HEK293 (cell line): Measurements from ENCODE around the gene ZNF451.

Experiments
- CTCF ChIA-PET: fragments of 350-600 bp; formaldehyde crosslinking; extraction: SDS; loops from one replicate; lab custom pipeline; 2021; ENCODE audit warnings: antibody characterized with exemption; lab: Yijun Ruan, JAX
- POLR2A ChIA-PET: fragments of 300-600 bp; formaldehyde crosslinking; extraction: SDS; loops from one replicate; lab custom pipeline; 2020; ENCODE audit warnings: antibody characterized with exemption, inconsistent platforms; lab: Yijun Ruan, JAX
- H3K27ac ChIP-seq: fragments of 200-500 bp; sonication (Bioruptor generic); 2 replicates; pipeline ENCODE4 v1.5.1; 2014; ENCODE audit warnings: low read depth, low read length, control low read depth, inconsistent platforms; ENCODE audit errors: extremely low read depth
- H3K36me3 ChIP-seq, 2 experiments: fragments of 200-500 bp in 1 of 2; sonication (Bioruptor generic) in 1 of 2; 1 replicate in 1 of 2; 2 replicates in 1 of 2; pipeline ENCODE4 v1.5.1; 2014 to 2017; ENCODE audit warnings: inconsistent platforms in 2 of 2, low read length in 2 of 2; ENCODE audit not compliant: control insufficient read depth in 2 of 2, insufficient read depth in 1 of 2
- H3K4me1 ChIP-seq: fragments of 200-500 bp; sonication (Bioruptor generic); 2 replicates; pipeline ENCODE4 v1.5.1; 2014; ENCODE audit warnings: mild to moderate bottlenecking, low read length, inconsistent platforms; ENCODE audit not compliant: control insufficient read depth, insufficient read depth
- H3K4me3 ChIP-seq: 2 replicates; pipeline ENCODE4 v1.5.1; 2011; ENCODE audit warnings: low read depth, mild to moderate bottlenecking, control low read depth, low read length, moderate library complexity
- H3K9me3 ChIP-seq: fragments of 200-500 bp; sonication (Bioruptor generic); 2 replicates; pipeline ENCODE4 v1.5.1; 2014; ENCODE audit warnings: low read depth, low read length, inconsistent platforms; ENCODE audit not compliant: control insufficient read depth, insufficient read depth
- FEZF1 ChIP-seq: fragments of 450-650 bp; formaldehyde crosslinking; IDR thresholded peaks from 2 replicates; pipeline ENCODE4 v1.5.1; 2016; ENCODE audit warnings: missing biosample characterization, missing genetic modification characterization
- KLF9 ChIP-seq: fragments of 450-650 bp; formaldehyde crosslinking; IDR thresholded peaks from 2 replicates; pipeline ENCODE4 v1.5.1; 2016; ENCODE audit warnings: missing biosample characterization, missing genetic modification characterization, low read depth
- MZF1 ChIP-seq: fragments of 450-650 bp; formaldehyde crosslinking; IDR thresholded peaks from 2 replicates; pipeline ENCODE4 v1.5.1; 2017; ENCODE audit warnings: missing biosample characterization, missing genetic modification characterization, borderline replicate concordance
- SCRT1 ChIP-seq: fragments of 450-650 bp; formaldehyde crosslinking; IDR thresholded peaks from 2 replicates; pipeline ENCODE4 v1.5.1; 2016; ENCODE audit warnings: missing biosample characterization, missing genetic modification characterization, borderline replicate concordance
- SP2 ChIP-seq: fragments of 450-650 bp; formaldehyde crosslinking; IDR thresholded peaks from 2 replicates; pipeline ENCODE4 v1.5.1; 2016; ENCODE audit warnings: missing biosample characterization, missing genetic modification characterization
- ZBTB1 ChIP-seq: fragments of 450-650 bp; formaldehyde crosslinking; IDR thresholded peaks from 2 replicates; pipeline ENCODE4 v1.5.1; 2016; ENCODE audit warnings: missing biosample characterization, missing genetic modification characterization
- ZBTB48 ChIP-seq: fragments of 450-650 bp; formaldehyde crosslinking; IDR thresholded peaks from 2 replicates; pipeline ENCODE4 v1.5.1; 2016; ENCODE audit warnings: missing biosample characterization, missing genetic modification characterization
- ZFHX2 ChIP-seq: fragments of 450-650 bp; formaldehyde crosslinking; conservative IDR thresholded peaks from 2 replicates; pipeline ENCODE4 v1.5.1; 2016; ENCODE audit warnings: missing biosample characterization, missing genetic modification characterization
- ZFP3 ChIP-seq: fragments of 450-650 bp; formaldehyde crosslinking; IDR thresholded peaks from 2 replicates; pipeline ENCODE4 v1.5.1; 2016; ENCODE audit warnings: low read depth, missing biosample characterization, missing genetic modification characterization
- ZNF138 ChIP-seq: fragments of 450-650 bp; formaldehyde crosslinking; IDR thresholded peaks from 2 replicates; pipeline ENCODE4 v1.5.1; 2016; ENCODE audit warnings: missing biosample characterization, missing genetic modification characterization, borderline replicate concordance
- ZNF174 ChIP-seq: fragments of 450-650 bp; formaldehyde crosslinking; IDR thresholded peaks from 2 replicates; pipeline ENCODE4 v1.5.0; 2017; ENCODE audit warnings: missing biosample characterization, mild to moderate bottlenecking, missing genetic modification characterization
- ZNF223 ChIP-seq: fragments of 450-650 bp; formaldehyde crosslinking; IDR thresholded peaks from 2 replicates; pipeline ENCODE4 v1.5.1; 2016; ENCODE audit warnings: missing biosample characterization, missing genetic modification characterization
- ZNF239 ChIP-seq: fragments of 450-650 bp; formaldehyde crosslinking; IDR thresholded peaks from 2 replicates; pipeline ENCODE4 v1.5.1; 2016; ENCODE audit warnings: missing biosample characterization, missing genetic modification characterization
- ZNF391 ChIP-seq: fragments of 450-650 bp; formaldehyde crosslinking; IDR thresholded peaks from 2 replicates; pipeline ENCODE4 v1.5.1; 2016; ENCODE audit warnings: low read depth, missing biosample characterization, missing genetic modification characterization, borderline replicate concordance
- ZNF426 ChIP-seq: fragments of 450-650 bp; formaldehyde crosslinking; IDR thresholded peaks from 2 replicates; pipeline ENCODE4 v1.5.1; 2017; ENCODE audit warnings: missing biosample characterization, missing genetic modification characterization, mild to moderate bottlenecking, inconsistent platforms, moderate library complexity
- ZNF473 ChIP-seq: fragments of 450-650 bp; formaldehyde crosslinking; IDR thresholded peaks from 2 replicates; pipeline ENCODE4 v1.5.1; 2017; ENCODE audit warnings: missing biosample characterization, missing genetic modification characterization
- ZNF48 ChIP-seq: fragments of 450-650 bp; formaldehyde crosslinking; IDR thresholded peaks from 2 replicates; pipeline ENCODE4 v1.5.1; 2016; ENCODE audit warnings: missing biosample characterization, missing genetic modification characterization
- ZNF501 ChIP-seq: fragments of 450-650 bp; formaldehyde crosslinking; IDR thresholded peaks from 2 replicates; pipeline ENCODE4 v1.5.1; 2016; ENCODE audit warnings: missing biosample characterization, missing genetic modification characterization
- ZNF555 ChIP-seq: fragments of 450-650 bp; formaldehyde crosslinking; conservative IDR thresholded peaks from 2 replicates; pipeline ENCODE4 v1.5.1; 2017; ENCODE audit warnings: missing biosample characterization, mild to moderate bottlenecking, missing genetic modification characterization, inconsistent platforms
- ZNF670 ChIP-seq: fragments of 450-650 bp; formaldehyde crosslinking; IDR thresholded peaks from 2 replicates; pipeline ENCODE4 v1.5.1; 2016; ENCODE audit warnings: missing biosample characterization, missing genetic modification characterization, low read depth
- ZNF791 ChIP-seq: fragments of 450-650 bp; formaldehyde crosslinking; IDR thresholded peaks from 2 replicates; pipeline ENCODE4 v1.5.1; 2016; ENCODE audit warnings: missing biosample characterization, missing genetic modification characterization
- ZNF830 ChIP-seq: fragments of 450-650 bp; IDR thresholded peaks from 2 replicates; pipeline ENCODE4 v1.5.0; 2018; ENCODE audit warnings: missing biosample characterization, missing genetic modification characterization, low read depth, mild to moderate bottlenecking, moderate library complexity
- TF ChIP-seq, protein P1 (sequence below): fragments of 450-650 bp; formaldehyde crosslinking; conservative IDR thresholded peaks from 2 replicates; pipeline ENCODE4 v1.5.1; 2016; ENCODE audit warnings: low read depth, missing biosample characterization, missing genetic modification characterization
- TF ChIP-seq, protein P2 (sequence below): fragments of 450-650 bp; formaldehyde crosslinking; IDR thresholded peaks from 2 replicates; pipeline ENCODE4 v1.5.1; 2016; ENCODE audit warnings: missing biosample characterization, missing genetic modification characterization, borderline replicate concordance
- TF ChIP-seq, protein P3 (sequence below): fragments of 450-650 bp; formaldehyde crosslinking; IDR thresholded peaks from 2 replicates; pipeline ENCODE4 v1.5.1; 2016; ENCODE audit warnings: missing biosample characterization, missing genetic modification characterization
- TF ChIP-seq, protein P4 (sequence below): fragments of 450-650 bp; formaldehyde crosslinking; IDR thresholded peaks from 2 replicates; pipeline ENCODE4 v1.5.1; 2017; ENCODE audit warnings: missing biosample characterization, missing genetic modification characterization

ZNF451 gene

DNA sequence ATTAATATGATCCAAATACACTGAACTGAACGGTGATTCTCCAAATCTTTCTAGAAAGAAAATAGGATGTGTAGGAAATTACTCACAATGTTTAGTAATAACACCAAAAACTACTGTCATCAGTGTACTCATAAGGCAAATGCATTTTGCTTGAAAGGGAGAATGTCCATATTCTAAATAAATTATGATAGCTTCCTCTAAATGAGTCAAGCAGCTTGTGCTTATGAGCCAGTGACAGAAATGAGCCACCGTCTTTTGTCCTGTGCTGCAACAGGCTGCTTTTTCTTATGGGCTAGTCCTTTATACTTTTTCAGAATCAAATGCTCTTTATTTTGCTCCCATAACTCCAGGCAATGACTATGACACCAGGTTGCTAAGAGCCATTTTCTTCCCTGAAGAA is 4.5 kb upstream of the ZNF451 start:
- Histone ChIP-seq H3K9me3 (no peaks in the 10 kb centered on the region), H3K4me1 (peaks cover 7% of the 10 kb centered on the region), H3K27ac (no peak overlapping the region), H3K36me3 (peaks cover 0 to 3% of the 10 kb centered on the region in 2 experiments; a peak in 1 of 3 replicates), H3K4me3 (no peak overlapping the region)
- ChIA-PET POLR2A (no interaction called here), CTCF (interaction anchor here (0.6 kb wide), 1 partner anchor 58 kb away, joined by 3 read pairs; no protein-coding TSS in a partner anchor)
- TF ChIP-seq, protein P1, sequence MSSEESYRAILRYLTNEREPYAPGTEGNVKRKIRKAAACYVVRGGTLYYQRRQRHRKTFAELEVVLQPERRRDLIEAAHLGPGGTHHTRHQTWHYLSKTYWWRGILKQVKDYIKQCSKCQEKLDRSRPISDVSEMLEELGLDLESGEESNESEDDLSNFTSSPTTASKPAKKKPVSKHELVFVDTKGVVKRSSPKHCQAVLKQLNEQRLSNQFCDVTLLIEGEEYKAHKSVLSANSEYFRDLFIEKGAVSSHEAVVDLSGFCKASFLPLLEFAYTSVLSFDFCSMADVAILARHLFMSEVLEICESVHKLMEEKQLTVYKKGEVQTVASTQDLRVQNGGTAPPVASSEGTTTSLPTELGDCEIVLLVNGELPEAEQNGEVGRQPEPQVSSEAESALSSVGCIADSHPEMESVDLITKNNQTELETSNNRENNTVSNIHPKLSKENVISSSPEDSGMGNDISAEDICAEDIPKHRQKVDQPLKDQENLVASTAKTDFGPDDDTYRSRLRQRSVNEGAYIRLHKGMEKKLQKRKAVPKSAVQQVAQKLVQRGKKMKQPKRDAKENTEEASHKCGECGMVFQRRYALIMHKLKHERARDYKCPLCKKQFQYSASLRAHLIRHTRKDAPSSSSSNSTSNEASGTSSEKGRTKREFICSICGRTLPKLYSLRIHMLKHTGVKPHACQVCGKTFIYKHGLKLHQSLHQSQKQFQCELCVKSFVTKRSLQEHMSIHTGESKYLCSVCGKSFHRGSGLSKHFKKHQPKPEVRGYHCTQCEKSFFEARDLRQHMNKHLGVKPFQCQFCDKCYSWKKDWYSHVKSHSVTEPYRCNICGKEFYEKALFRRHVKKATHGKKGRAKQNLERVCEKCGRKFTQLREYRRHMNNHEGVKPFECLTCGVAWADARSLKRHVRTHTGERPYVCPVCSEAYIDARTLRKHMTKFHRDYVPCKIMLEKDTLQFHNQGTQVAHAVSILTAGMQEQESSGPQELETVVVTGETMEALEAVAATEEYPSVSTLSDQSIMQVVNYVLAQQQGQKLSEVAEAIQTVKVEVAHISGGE (tag by site-specific recombination): no peak
- TF ChIP-seq ZNF48 (tag by site-specific recombination) (no peak), ZBTB1 (tag by site-specific recombination) (no peak), SCRT1 (tag by site-specific recombination) (no peak), ZNF555 (tag by site-specific recombination) (no peak)

DNA sequence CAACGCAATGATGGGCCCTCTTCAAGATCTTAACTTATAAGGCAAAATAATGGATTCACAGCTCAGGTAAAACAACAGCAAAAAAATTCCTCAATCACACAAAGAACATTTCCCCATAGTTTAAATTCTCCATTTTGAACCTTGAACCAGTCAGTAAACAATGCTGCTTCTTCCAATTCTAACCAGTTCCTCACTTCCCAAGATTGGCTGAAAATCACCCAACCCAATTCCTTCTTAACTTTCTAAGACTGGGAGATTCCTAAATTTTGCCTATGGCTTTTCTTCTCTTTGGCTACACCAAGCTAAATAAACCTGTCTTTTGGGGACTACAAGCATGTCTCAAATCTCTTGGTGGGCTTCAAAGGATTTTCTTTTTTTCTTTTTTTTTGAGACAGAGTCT is 3.1 kb upstream of the ZNF451 start:
- POLR2A ChIA-PET: no interaction called here

DNA sequence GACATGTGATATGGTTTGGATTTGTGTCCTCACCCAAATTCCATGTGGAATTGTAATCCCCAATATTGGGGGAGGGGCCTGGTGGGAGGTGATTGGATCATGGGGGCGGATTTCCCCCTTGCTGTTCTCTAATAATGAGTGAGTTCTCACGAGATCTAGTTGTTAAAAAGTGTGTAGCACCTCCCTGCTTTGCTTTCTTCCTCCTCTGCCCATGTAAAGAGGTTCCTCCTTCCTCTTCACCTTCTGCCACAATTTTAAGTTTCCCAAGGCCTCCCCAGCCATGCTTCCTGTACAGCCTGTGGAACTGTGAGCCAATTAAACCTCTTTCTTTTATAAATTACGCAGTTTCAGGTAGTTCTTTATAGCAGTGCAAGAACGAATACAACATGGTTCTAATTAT is 2.1 kb upstream of the ZNF451 start:
- no peak overlapping the region for H3K27ac ChIP-seq
- H3K36me3 ChIP-seq: peaks cover 4 to 10% of the 10 kb centered on the region in 2 experiments; a peak in 2 of 3 replicates
- H3K4me1 ChIP-seq: peaks cover 20% of the 10 kb centered on the region
- H3K4me3 ChIP-seq: no peak overlapping the region
- CTCF ChIA-PET: no interaction called here
- POLR2A ChIA-PET: no interaction called here
- H3K9me3 ChIP-seq: no peaks in the 10 kb centered on the region
- TF ChIP-seq ZFHX2 (tag by site-specific recombination): peak; percentile 46
- no peak for TF ChIP-seq ZNF239 (tag by site-specific recombination)
- TF ChIP-seq ZNF223: no peak
- TF ChIP-seq SP2 (tag by site-specific recombination): peak; percentile 22; the same call in 1 of the 2 replicates
- TF ChIP-seq, protein P2, sequence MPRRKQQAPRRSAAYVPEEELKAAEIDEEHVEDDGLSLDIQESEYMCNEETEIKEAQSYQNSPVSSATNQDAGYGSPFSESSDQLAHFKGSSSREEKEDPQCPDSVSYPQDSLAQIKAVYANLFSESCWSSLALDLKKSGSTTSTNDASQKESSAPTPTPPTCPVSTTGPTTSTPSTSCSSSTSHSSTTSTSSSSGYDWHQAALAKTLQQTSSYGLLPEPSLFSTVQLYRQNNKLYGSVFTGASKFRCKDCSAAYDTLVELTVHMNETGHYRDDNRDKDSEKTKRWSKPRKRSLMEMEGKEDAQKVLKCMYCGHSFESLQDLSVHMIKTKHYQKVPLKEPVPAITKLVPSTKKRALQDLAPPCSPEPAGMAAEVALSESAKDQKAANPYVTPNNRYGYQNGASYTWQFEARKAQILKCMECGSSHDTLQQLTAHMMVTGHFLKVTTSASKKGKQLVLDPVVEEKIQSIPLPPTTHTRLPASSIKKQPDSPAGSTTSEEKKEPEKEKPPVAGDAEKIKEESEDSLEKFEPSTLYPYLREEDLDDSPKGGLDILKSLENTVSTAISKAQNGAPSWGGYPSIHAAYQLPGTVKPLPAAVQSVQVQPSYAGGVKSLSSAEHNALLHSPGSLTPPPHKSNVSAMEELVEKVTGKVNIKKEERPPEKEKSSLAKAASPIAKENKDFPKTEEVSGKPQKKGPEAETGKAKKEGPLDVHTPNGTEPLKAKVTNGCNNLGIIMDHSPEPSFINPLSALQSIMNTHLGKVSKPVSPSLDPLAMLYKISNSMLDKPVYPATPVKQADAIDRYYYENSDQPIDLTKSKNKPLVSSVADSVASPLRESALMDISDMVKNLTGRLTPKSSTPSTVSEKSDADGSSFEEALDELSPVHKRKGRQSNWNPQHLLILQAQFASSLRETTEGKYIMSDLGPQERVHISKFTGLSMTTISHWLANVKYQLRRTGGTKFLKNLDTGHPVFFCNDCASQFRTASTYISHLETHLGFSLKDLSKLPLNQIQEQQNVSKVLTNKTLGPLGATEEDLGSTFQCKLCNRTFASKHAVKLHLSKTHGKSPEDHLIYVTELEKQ (tag by site-specific recombination): no peak
- no peak for TF ChIP-seq ZNF426 (tag by site-specific recombination)
- no peak for TF ChIP-seq ZNF830 (tag by site-specific recombination)
- TF ChIP-seq ZNF670 (tag by site-specific recombination): no peak
- TF ChIP-seq ZNF138 (tag by site-specific recombination): no peak

More for the DNA sequence above, 3.1 kb upstream of the ZNF451 start:
- no peak overlapping the region for H3K4me3 ChIP-seq
- no peak overlapping the region for H3K27ac ChIP-seq
- CTCF ChIA-PET: no interaction called here
- peaks cover 9% of the 10 kb centered on the region for H3K4me1 ChIP-seq
- H3K9me3 ChIP-seq: no peaks in the 10 kb centered on the region
- TF ChIP-seq, protein P3, sequence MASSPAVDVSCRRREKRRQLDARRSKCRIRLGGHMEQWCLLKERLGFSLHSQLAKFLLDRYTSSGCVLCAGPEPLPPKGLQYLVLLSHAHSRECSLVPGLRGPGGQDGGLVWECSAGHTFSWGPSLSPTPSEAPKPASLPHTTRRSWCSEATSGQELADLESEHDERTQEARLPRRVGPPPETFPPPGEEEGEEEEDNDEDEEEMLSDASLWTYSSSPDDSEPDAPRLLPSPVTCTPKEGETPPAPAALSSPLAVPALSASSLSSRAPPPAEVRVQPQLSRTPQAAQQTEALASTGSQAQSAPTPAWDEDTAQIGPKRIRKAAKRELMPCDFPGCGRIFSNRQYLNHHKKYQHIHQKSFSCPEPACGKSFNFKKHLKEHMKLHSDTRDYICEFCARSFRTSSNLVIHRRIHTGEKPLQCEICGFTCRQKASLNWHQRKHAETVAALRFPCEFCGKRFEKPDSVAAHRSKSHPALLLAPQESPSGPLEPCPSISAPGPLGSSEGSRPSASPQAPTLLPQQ (tag by site-specific recombination): no peak
- TF ChIP-seq ZNF473 (tag by site-specific recombination): no peak
- no peak for TF ChIP-seq ZBTB1 (tag by site-specific recombination)
- TF ChIP-seq ZBTB48: no peak
- no peak for TF ChIP-seq MZF1 (tag by site-specific recombination)
- TF ChIP-seq ZNF391 (tag by site-specific recombination): no peak
- no peak for TF ChIP-seq ZFP3 (tag by site-specific recombination)
- no peak for TF ChIP-seq FEZF1 (tag by site-specific recombination)
- TF ChIP-seq, protein P4, sequence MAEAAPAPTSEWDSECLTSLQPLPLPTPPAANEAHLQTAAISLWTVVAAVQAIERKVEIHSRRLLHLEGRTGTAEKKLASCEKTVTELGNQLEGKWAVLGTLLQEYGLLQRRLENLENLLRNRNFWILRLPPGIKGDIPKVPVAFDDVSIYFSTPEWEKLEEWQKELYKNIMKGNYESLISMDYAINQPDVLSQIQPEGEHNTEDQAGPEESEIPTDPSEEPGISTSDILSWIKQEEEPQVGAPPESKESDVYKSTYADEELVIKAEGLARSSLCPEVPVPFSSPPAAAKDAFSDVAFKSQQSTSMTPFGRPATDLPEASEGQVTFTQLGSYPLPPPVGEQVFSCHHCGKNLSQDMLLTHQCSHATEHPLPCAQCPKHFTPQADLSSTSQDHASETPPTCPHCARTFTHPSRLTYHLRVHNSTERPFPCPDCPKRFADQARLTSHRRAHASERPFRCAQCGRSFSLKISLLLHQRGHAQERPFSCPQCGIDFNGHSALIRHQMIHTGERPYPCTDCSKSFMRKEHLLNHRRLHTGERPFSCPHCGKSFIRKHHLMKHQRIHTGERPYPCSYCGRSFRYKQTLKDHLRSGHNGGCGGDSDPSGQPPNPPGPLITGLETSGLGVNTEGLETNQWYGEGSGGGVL (tag by site-specific recombination): no peak
- TF ChIP-seq SCRT1 (tag by site-specific recombination): no peak
- TF ChIP-seq ZNF791 (tag by site-specific recombination): no peak
- no peak for TF ChIP-seq ZNF174
- TF ChIP-seq ZNF501 (tag by site-specific recombination): no peak
- TF ChIP-seq KLF9 (tag by site-specific recombination): no peak
- H3K36me3 ChIP-seq: peaks cover 0 to 2% of the 10 kb centered on the region in 2 experiments; a peak in 1 of 3 replicates
